Glutamatergic neuron (in vitro differentiated cells): ENCODE measurements around the gene BORCS5. TPM values are rescaled to one million over a fixed set of nuclear protein-coding genes. Genes with fewer than 3 reads are reported as not detected.
"Not testable (repeated sequence)": the region's sequence is repeated elsewhere in the genome, so short reads cannot be mapped to it uniquely, and the experiment has no call there.

Experiments used
- DNase-seq: peaks from one replicate; pipeline ENCODE4 v3.0.0; 2022
- H3K27ac Mint-ChIP-seq: one replicate; pipeline ENCODE4 v1.8.0; 2020; ENCODE audit warnings: mild to moderate bottlenecking, mixed read lengths, inconsistent platforms; ENCODE audit not compliant: unreplicated experiment
- H3K27me3 Mint-ChIP-seq: one replicate; pipeline ENCODE4 v1.8.0; 2020; ENCODE audit warnings: mild to moderate bottlenecking, moderate library complexity, mixed read lengths, inconsistent platforms; ENCODE audit not compliant: unreplicated experiment
- H3K36me3 Mint-ChIP-seq: one replicate; pipeline ENCODE4 v1.8.0; 2020; ENCODE audit warnings: mild to moderate bottlenecking, mixed read lengths, inconsistent platforms; ENCODE audit not compliant: unreplicated experiment
- H3K4me1 Mint-ChIP-seq: one replicate; pipeline ENCODE4 v1.8.0; 2020; ENCODE audit warnings: mild to moderate bottlenecking, low read depth, mixed read lengths, inconsistent platforms; ENCODE audit not compliant: unreplicated experiment
- H3K4me3 Mint-ChIP-seq: one replicate; pipeline ENCODE4 v1.8.0; 2020; ENCODE audit warnings: mild to moderate bottlenecking, mixed read lengths, inconsistent platforms; ENCODE audit not compliant: unreplicated experiment
- H3K9me3 Mint-ChIP-seq: one replicate; pipeline ENCODE4 v1.8.0; 2020; ENCODE audit warnings: mild to moderate bottlenecking, moderate library complexity, mixed read lengths, inconsistent platforms; ENCODE audit not compliant: unreplicated experiment
- CTCF ChIP-seq: fragments of 200-600 bp; sonication (generic); IDR thresholded peaks from one replicate; pipeline ENCODE4 v1.5.0; 2021; ENCODE audit not compliant: partially characterized antibody, unreplicated experiment
- total RNA-seq: library from RNA; stranded (reverse); fragmentation: NEBNext Ultra II Directional; extraction: Animal tissue kit (Norgen Biotek cat#: 25700); gene quantifications from one replicate; pipeline ENCODE4 v1.2.1, GENCODE V29; 2021; ENCODE audit not compliant: unreplicated experiment

The BORCS5 gene
- total RNA-seq, 1 donor from 2014 or later, result 30.2 TPM

GRCh38 chr12:12501121-12501520 lies 144.2 kb downstream of the BORCS5 start:
- no peak for DNase-seq
- H3K36me3 Mint-ChIP-seq, result no peaks in the 10 kb centered on the region
- TF ChIP-seq CTCF, result no peak

GRCh38 chr12:12502130-12502814 lies 145.4 kb downstream of the BORCS5 start:
- not testable (repeated sequence) for H3K36me3 Mint-ChIP-seq, H3K27ac Mint-ChIP-seq, DNase-seq, H3K9me3 Mint-ChIP-seq, H3K27me3 Mint-ChIP-seq, H3K4me3 Mint-ChIP-seq
- H3K4me1 Mint-ChIP-seq, result peaks cover 14% of the 10 kb centered on the region

More at GRCh38 chr12:12501121-12501520, 144.2 kb downstream of the BORCS5 start:
- H3K4me1 Mint-ChIP-seq, result peaks cover 4% of the 10 kb centered on the region
- no peaks in the 10 kb centered on the region for H3K9me3 Mint-ChIP-seq
- H3K27me3 Mint-ChIP-seq, result peaks cover 2% of the 10 kb centered on the region
- H3K4me3 Mint-ChIP-seq, result no peak overlapping the region
- no peak overlapping the region for H3K27ac Mint-ChIP-seq

- DNase-seq, result no peak
- no peaks in the 10 kb centered on the region for H3K9me3 Mint-ChIP-seq
- no peaks in the 10 kb centered on the region for H3K36me3 Mint-ChIP-seq
- peaks cover 2% of the 10 kb centered on the region for H3K27me3 Mint-ChIP-seq
- no peak for TF ChIP-seq CTCF
- peaks cover 14% of the 10 kb centered on the region for H3K4me1 Mint-ChIP-seq
- no peak overlapping the region for H3K4me3 Mint-ChIP-seq
- H3K27ac Mint-ChIP-seq, result no peak overlapping the region
Observed at GRCh38 chr12:12502815-12503151, 145.9 kb downstream of the BORCS5 start.

- DNase-seq, result no peak
Observed at GRCh38 chr12:12503384-12504078, 146.7 kb downstream of the BORCS5 start.

More at GRCh38 chr12:12503384-12504078, 146.7 kb downstream of the BORCS5 start:
- no peak overlapping the region for H3K27ac Mint-ChIP-seq
- no peaks in the 10 kb centered on the region for H3K36me3 Mint-ChIP-seq
- TF ChIP-seq CTCF, result no peak
- H3K9me3 Mint-ChIP-seq, result no peaks in the 10 kb centered on the region
- H3K4me3 Mint-ChIP-seq, result no peak overlapping the region
- H3K4me1 Mint-ChIP-seq, result peaks cover 14% of the 10 kb centered on the region
- H3K27me3 Mint-ChIP-seq, result peaks cover 2% of the 10 kb centered on the region
